Neural crest cell (in vitro differentiated cells): ENCODE results near the gene GDF15. TPM values are rescaled to one million over a fixed set of nuclear protein-coding genes. Genes with fewer than 3 reads are reported as not detected.

ENCODE experiments used
- DNase-seq: peaks from one replicate; pipeline ENCODE4 v3.0.0; 2021; ENCODE audit warnings: low read depth, mixed read lengths, low spot score
- H3K27ac Mint-ChIP-seq: one replicate; pipeline ENCODE4 v1.8.0; 2021; ENCODE audit warnings: mild to moderate bottlenecking, mixed read lengths; ENCODE audit not compliant: unreplicated experiment
- H3K27me3 Mint-ChIP-seq: 2 replicates; pipeline ENCODE4 v1.8.0; 2021; ENCODE audit warnings: low read depth, mild to moderate bottlenecking, mixed read lengths
- H3K36me3 Mint-ChIP-seq: 2 replicates; pipeline ENCODE4 v1.8.0; 2021; ENCODE audit warnings: low read depth, mild to moderate bottlenecking, mixed read lengths
- H3K4me1 Mint-ChIP-seq: 2 replicates; pipeline ENCODE4 v1.8.0; 2021; ENCODE audit warnings: mixed read lengths
- H3K4me3 Mint-ChIP-seq: one replicate; pipeline ENCODE4 v1.8.0; 2021; ENCODE audit warnings: mild to moderate bottlenecking, mixed read lengths
- H3K9me3 Mint-ChIP-seq: 2 replicates; pipeline ENCODE4 v1.8.0; 2021; ENCODE audit warnings: mixed read lengths
- CTCF ChIP-seq: fragments of 200-600 bp; sonication (generic); conservative IDR thresholded peaks from 2 replicates; pipeline ENCODE4 v1.5.0; 2021; ENCODE audit warnings: antibody characterized with exemption, mild to moderate bottlenecking
- total RNA-seq: library from RNA; stranded (reverse); gene quantifications from 2 replicates; pipeline ENCODE4 v1.2.1, GENCODE V29; 2021

Gene GDF15
- total RNA-seq, 1 donor from 2014 or later: 1.2 TPM

- Mint-ChIP-seq H3K4me1 (peaks cover 35% of the 10 kb centered on the region), H3K9me3 (no peaks in the 10 kb centered on the region), H3K4me3 (peak overlapping the region; percentile 66), H3K27ac (no peak overlapping the region), H3K36me3 (no peaks in the 10 kb centered on the region), H3K27me3 (peaks cover 83% of the 10 kb centered on the region)
- no peak for DNase-seq
- no peak for TF ChIP-seq CTCF
Observed at GRCh38 chr19:18340990-18341868, 44.7 kb upstream of the GDF15 start.

- no peak for DNase-seq
- Mint-ChIP-seq H3K4me1 (peaks cover 39% of the 10 kb centered on the region), H3K27me3 (peaks cover 86% of the 10 kb centered on the region), H3K27ac (no peak overlapping the region), H3K9me3 (no peaks in the 10 kb centered on the region), H3K36me3 (no peaks in the 10 kb centered on the region), H3K4me3 (no peak overlapping the region)
- no peak for TF ChIP-seq CTCF
Observed at GRCh38 chr19:18342090-18342632, 43.8 kb upstream of the GDF15 start.

GRCh38 chr19:18344582-18344950 is 41.4 kb upstream of the GDF15 start:
- no peaks in the 10 kb centered on the region for H3K36me3 Mint-ChIP-seq
- H3K4me1 Mint-ChIP-seq: peaks cover 44% of the 10 kb centered on the region
- H3K9me3 Mint-ChIP-seq: no peaks in the 10 kb centered on the region
- TF ChIP-seq CTCF: no peak
- H3K27ac Mint-ChIP-seq: peak overlapping the region; percentile 78
- DNase-seq: no peak
- peaks cover 92% of the 10 kb centered on the region for H3K27me3 Mint-ChIP-seq
- peak overlapping the region; percentile 60 for H3K4me3 Mint-ChIP-seq

- Mint-ChIP-seq H3K4me1 (peaks cover 41% of the 10 kb centered on the region), H3K4me3 (peak overlapping the region; percentile 60), H3K27me3 (peaks cover 92% of the 10 kb centered on the region), H3K36me3 (no peaks in the 10 kb centered on the region), H3K9me3 (no peaks in the 10 kb centered on the region), H3K27ac (no peak overlapping the region)
- DNase-seq: no peak
- TF ChIP-seq CTCF: no peak
Observed at GRCh38 chr19:18345296-18345695, 40.7 kb upstream of the GDF15 start.

GRCh38 chr19:18346091-18346490 is 39.9 kb upstream of the GDF15 start:
- Mint-ChIP-seq H3K27me3 (peaks cover 93% of the 10 kb centered on the region), H3K9me3 (no peaks in the 10 kb centered on the region), H3K36me3 (no peaks in the 10 kb centered on the region), H3K27ac (no peak overlapping the region), H3K4me3 (peak overlapping the region; percentile 31), H3K4me1 (peaks cover 41% of the 10 kb centered on the region)
- no peak for DNase-seq
- TF ChIP-seq CTCF: peak; percentile 36
